Posterior vena cava (tissue), 2 donors: ENCODE results near the gene DENND11. TPM values are rescaled to one million over a fixed set of nuclear protein-coding genes. Genes with fewer than 3 reads are reported as not detected.

Source experiments
- DNase-seq: peaks from one replicate; pipeline ENCODE4 v3.0.0-alpha.2; 2020; ENCODE audit warnings: low spot score
- intact Hi-C, 2 donors: fragments of 100-400 bp; cut with DNase I; formaldehyde crosslinking; loops; one replicate each; pipeline versions ENCODE4 v1.14.1 to v1.14.2; 2022 to 2023
- total RNA-seq, 2 donors: library from RNA; stranded (reverse); fragmentation: NEBNext Ultra II Directional; extraction: Animal tissue kit (Norgen Biotek cat#: 25700); gene quantifications; one replicate each; pipeline ENCODE4 v1.2.1, GENCODE V29; 2021
- donor health status: DM: yes; HTN: yes; CAD: no.
- donor health status: DM: yes; HTN: yes; CAD: no.

Gene DENND11
- total RNA-seq, 2 donors from 2014 or later = 12.2 to 14.8 TPM

DNA sequence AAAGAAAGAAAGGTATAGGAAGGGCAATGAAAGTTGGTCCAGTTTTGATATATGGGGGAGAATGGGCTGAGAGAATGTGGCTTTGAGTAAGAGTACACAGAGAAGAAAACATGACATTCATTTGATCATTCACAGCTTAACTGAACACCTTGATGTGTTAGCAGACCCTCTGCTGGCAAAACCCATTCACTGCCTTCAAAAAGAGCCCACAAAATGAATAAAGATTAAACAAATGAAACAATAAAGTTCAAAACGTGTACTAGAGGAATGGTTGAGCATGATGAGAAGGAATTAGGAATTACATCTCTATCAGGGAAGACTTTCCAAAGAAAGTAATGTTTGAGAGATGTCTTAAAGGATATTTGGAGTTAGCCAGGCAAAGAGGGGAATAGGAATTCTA is 8.3 kb upstream of the DENND11 start:
- intact Hi-C loops = no loop called here

DNA sequence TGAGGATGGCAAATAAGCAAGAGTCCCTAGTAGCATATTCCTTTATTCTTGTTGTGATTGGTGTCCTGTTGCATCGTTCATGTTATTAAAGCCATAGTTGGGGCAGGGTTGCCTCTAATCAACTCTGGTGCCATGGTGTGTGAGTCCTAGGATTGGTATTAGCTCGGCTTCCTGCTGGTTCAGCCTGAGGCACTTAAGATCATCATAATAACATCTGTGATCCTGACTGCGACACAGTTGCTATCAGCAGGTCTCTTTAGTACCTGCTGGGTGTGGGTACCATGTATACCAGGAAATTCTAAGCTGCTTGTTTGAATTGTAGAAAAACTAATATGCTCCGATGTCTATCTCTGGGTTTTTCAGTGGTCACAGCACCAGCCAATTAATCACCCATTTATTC is 7.8 kb upstream of the DENND11 start:
- DNase-seq = no peak
- intact Hi-C loops = no loop called here

More for the DNA sequence above, 8.3 kb upstream of the DENND11 start:
- DNase-seq = no peak

DNA sequence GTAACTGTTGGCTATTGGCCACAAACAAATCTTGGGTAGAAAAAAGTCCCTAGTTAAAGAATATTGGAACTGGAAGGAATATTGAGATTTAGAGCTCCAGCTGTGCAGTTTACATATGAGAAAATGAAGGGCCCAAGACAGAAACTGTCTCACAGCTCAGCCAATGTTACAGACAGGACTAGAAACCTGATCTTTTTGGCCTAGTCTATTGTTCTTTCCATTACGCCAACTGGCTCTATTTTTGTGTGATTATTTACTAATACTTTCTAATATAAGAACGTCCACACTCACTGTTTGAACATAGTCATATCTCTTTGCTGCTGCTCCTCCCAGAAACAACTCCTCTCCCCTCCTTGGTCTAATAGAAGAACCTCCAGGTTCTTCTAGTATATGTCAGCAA is 7.4 kb upstream of the DENND11 start:
- intact Hi-C loops = no loop called here
- DNase-seq = no peak

DNA sequence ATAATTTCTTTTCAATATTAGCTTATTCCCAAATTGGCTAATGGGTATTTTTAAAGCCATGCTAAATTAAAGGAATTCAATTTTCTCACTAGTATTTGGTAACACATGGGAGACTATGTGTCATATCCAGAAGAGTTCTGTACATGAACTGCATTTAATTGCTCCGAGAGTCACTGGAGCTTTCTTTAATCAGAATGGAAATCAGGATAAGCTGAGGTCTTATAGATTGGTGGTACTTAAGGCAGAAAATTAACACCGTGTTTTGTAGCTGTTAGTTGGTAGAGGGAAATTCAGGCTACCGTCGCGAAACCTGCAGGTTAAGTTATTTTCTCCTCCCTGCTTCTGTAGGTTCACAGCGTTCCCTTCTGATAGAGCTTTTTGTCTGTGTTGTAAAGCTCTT is 6.4 kb upstream of the DENND11 start, which contains the start of gene WEE2:
Gene WEE2 (plus strand): TSS at position 3 of the 400 bp plus-strand sequence. CDS start 406 bp downstream, outside the sequence.
- DNase-seq = no peak
- intact Hi-C loops = no loop called here

DNA sequence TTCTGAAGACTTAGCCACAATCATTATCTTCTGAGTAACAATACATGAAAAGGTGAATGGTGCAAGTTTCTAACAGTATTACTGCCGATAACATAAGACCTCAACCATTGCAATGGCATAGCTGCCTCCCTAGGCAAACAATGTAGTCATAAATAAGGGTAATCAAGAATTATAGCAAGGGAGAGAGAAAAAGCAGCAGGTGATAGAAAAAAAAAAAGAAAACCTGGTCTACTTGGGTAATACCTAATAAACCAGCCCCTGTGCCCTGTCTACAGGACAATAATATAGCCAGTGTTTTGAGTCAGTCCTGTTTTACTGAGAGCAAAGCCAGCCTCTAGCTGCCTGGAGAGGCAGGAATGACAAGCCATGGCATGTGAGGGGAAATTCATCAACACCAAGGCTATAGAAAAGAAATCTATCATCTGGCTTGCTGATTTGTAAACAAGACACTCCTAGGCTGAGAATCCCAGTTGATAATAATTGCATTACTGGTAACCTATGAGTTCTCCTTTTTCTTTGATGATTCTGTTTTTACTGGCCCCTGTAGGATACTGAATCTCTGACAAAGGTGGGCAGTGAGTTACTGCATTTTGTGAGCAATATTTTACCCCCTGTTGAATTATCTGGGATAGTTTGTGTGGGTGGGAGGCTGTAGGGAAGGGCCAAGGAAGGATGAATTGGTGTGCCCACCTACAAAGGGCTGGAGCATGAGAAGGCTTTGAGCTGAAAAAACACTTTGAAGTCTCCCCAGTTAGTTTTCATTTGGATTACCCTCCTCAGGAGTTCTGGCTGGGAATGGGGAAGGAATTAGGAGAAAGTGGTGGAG is 4.5 kb upstream of the DENND11 start:
- intact Hi-C loops = no loop called here
- DNase-seq = no peak

DNA sequence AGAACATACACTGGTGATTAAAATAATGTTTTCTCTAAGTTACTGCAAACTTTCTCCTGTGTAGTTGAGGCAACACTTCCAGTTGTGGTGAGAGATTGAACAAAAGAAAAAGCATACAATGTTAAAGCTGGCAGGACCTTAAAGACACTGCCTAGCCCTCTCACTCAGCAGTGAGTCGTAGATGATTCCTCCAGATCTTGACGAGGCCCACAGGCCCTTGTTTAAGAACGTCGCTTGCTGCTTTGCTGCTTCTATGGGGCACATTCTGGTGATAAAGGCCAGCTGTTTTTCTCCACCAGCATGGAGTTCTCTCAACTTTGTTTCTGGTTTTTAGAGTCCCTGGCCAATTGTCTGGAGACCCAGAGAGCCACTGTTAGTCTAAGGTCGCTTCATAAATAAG is 2.8 kb upstream of the DENND11 start:
- intact Hi-C loops = no loop called here
- no peak for DNase-seq

DNA sequence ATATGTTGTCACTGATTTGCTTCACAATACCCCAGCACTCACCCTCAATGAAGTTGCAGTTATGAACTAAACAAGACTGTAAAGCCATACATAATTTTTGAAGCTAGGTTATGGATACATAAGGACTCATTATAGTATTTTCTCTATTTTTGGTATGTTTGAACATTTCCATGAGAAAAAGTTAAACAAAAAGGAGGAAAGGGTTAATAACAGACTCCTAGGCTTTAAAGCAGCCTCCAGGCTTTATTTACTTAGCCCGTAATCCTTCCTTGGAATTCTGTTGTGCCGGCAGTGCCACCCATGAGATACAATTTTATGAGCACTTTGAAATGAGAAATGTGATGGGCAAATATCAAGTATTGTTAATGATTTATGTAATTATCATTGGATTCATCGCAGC is 2.1 kb upstream of the DENND11 start:
- intact Hi-C loops = no loop called here
- no peak for DNase-seq

DNA sequence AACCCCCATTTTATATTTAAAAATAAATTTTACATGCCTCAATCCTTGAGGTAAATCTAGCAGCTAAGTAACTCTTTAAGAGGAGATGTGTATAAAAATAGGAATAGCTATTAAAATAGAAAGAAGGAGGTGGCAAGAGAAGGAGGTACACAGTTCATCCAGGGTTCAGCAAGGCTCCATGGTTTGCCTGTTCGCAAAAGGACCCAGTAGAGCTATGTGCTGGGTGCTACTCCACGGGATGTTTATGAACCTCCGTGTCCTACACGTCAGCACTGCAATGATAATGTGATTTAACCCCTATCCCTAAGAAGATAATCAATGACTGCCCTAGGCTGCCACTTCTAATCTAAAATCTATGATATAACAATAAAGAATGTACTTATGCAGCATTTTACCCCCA is 926 bp upstream of the DENND11 start:
- no peak for DNase-seq
- intact Hi-C loops = no loop called here

DNA sequence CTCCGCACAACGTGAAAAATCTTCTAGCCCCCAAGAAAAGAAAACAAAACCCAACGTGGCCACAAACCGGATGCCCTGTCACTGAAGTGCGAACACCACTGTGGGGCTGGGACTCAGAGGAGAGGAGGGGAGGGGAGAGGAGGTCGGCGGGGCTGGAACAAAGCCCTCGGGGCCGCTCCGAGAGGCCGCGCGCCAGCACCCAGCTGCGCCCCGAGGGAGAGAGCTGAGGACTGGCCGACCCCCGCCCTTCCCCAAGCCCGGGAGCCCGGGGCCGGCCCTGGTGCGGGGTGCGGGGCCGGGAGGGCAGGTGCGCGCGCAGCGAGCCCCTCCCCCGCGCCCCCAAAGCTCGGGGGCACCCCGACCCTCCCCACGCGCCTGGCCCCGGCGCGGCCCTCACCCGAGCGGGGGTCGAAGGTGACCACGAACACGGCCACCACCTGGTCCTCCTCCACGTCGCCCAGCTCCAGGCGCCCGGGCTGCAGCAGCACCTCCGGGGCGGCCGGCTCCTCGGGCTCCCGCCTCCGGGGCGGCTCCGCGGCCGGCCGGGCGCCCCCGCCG is 398 bp downstream of the DENND11 start:
- intact Hi-C loops = no loop called here
- peak; percentile 78 for DNase-seq

DNA sequence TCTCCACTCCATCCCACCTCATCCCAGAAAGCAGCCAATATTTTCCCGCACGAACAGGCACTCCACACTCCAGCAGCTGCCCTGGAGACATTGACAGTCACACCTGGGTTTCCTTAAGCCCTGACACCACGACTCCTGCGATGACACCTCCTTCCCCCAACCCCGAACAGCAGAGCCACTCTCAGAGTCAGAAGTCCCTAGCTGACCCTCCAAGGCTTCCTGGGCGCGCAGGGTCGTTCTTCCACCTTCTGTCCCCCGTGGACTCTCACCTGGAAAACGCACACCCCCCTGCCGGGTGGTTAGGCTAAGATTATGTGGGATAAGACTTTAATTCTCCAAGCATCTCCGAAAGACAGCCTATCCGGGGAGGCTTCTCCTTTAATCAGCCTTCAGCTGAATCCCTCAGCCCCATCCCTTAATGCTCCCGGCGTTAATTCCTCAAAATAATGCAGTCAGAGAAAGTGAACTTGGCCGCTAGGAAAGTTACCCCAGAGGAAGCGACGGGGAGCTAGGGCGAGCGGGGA is 1.1 kb downstream of the DENND11 start:
- intact Hi-C loops = no loop called here
- DNase-seq = peak; percentile 70

DNA sequence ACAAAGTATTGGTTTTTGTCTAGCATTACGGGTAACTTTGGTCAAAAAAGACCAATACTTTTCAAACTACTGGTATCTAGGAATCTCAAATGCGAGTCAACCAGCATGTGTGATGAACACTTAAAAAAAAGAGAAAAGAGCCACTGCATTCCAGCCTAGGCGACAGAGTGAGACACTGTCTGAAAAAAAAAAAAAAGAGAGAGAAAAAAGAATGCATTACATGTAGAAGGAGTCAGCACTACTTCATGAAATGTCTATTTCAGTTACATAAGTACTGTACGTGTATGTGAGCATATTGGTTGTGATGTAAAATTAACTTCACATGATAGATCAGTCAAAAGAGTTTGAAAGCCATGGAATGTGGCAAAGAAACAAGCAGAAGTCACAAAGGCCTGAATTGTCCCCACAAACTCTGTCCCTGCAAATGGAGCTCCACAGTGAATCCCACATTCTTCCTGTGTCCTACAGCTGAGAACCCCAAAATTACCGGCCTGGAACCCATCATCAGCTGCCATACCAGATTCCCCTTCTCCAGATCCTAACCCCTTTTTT is 1.6 kb downstream of the DENND11 start:
- intact Hi-C loops = no loop called here
- no peak for DNase-seq

DNA sequence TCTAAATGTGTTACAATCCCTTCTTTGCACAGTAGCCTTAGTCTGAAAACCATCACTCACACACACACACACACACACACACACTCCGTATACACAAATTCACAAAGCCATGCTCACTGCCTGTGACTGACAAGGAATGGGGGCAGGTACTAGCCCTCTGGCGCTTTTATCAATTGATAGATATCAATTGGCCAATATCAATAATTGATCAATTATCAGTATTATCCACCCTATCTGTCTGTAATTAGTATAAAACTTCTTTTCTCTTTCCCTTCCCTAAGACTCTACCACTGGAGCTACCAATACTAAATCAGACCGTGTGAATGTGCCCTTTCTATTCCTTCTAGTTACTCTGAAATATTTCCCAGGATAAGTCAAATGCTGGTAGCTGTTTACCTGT is 2.1 kb downstream of the DENND11 start:
- DNase-seq = no peak
- intact Hi-C loops = no loop called here

DNA sequence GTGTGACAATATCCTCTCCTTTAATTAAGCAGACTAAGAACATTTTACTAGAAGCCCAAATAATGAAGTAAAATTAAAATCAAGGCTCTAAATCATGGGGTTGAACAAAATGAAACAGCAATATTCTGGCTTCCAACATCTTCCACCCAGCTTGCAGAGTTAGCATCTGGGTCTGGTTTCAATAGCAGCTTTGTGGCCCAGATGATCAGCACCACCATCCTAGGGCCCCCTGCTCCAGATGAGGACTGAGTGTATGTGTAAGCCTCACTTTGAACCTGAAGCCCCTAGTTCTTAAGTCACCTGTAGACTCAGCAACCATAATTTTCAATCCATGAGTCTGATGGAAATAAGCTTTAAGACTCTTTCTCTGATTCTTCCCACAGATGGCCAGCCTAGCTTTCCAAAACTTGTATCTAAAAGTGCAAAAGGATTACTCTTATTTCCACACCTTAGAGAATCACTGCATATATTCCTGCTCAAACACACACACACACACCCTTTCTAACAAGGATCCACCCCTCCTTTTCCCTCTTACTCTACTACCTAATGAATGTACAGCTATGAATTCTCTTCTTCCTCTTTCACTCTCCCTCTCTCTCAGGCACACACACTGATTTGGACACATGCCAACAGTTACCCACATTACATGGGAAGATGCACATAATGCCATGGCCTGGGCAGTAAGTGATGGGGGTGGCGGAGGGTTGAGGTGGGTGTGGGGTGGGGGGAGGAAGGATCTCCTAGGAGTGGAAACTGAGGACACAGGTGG is 3.5 kb downstream of the DENND11 start:
- DNase-seq = no peak
- intact Hi-C loops = no loop called here

DNA sequence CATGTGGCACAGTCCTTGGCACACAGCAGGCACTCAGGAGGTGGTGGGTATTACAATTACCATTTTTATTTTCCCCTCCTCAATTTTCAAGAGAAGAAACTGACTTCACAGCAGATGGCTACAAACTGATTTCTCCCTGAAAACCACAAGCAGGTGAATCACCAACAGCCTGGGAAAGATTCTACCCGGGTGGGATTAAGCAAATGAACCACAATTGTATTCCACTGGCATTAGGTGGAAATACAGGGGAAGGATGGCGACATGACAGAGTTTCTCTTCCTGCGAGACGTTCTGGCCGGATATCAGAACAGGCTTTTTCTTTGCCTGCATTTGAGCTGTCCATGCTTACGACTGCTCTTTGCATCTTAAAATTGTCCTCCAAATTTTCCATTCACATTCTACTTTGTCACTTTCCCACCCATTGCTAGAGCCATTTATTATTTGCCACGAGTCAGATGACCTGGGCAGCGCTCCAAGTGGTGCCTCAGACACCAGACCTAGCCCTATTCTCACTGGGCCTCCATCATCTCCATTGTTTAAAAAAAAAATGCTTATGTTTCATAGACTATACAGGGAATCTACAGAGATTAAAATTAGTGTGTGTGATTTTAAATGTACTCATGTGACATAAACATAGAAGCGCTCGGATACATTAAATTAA is 4.6 kb downstream of the DENND11 start:
- intact Hi-C loops = no loop called here
- no peak for DNase-seq

DNA sequence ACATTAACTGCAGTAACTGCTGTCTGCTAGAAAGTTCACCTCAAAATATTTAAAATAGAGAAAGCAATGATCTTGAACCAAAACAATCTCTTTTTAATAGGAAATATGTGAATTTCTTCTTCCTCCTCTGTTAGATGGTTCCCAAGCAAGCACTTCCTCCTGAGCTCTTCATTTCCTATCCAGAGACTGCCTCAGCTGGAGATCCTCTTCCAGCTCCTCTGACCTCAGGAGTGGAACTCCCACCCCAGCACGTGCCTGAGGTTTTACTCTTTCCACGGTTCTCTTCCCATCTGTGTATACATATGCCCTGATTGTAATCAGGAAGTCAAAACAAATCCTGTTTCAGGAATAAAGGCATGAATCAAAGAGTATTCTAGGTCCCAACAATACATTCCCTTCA is 5.6 kb downstream of the DENND11 start:
- intact Hi-C loops = no loop called here
- no peak for DNase-seq

DNA sequence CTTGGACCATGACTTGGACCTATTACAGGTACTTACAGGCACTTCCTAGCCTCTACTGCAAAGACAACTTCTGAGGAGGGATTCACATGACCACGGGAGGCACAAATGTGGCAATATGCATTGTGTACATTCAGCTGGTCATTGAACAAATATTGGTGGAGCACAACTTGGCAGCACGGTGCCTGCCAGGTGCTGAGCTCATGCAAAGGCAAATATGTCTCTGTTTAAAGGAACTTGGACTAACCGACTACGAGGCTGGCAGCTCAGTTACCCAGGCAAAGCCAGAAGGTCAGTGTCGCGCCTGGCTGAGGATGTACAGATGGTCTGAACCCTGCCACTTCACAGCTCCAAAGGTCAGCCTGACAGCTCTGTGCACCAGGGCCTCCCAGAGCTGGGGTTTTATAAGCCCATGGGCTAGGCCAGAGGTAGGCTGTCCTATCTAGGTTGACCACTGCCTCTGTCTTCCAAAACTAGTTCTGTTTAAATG is 6.1 kb downstream of the DENND11 start:
- intact Hi-C loops = no loop called here
- no peak for DNase-seq

DNA sequence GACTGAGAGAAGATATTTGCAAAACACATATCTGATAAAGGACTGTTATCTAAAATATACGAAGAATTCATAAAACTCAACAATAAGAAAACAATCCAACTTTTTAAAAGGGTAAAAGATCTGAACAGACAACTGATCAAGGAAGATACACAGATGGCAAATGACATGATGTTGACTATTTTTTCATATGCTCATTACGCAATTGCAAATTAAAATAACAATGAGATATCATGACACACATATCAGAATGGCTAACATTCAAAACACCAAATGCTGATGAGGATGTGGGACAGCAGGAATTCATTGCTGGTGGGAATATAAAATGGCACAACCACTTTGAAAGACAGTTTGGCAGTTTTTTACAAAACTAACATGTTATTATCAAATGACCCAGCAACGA is 8.9 kb downstream of the DENND11 start:
- intact Hi-C loops = no loop called here
- no peak for DNase-seq

DNA sequence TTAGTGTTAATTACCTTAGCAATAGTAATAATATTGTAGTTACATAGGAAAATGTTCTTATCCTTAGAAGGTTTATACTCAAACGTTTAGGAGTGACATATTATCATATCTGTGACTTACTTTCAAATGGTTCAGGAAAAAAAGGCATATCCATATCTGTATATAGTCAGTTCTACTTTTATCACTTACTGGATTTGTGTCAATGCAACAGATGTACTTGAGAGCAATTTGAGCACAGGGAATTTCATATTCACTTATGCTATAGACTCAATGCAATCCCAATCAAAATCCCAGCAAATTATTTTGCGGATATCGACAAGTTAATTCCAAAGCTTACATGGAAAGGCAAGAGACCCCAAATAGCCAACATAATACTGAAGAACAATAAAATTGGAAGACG is 10.0 kb downstream of the DENND11 start:
- intact Hi-C loops = no loop called here

DNA sequence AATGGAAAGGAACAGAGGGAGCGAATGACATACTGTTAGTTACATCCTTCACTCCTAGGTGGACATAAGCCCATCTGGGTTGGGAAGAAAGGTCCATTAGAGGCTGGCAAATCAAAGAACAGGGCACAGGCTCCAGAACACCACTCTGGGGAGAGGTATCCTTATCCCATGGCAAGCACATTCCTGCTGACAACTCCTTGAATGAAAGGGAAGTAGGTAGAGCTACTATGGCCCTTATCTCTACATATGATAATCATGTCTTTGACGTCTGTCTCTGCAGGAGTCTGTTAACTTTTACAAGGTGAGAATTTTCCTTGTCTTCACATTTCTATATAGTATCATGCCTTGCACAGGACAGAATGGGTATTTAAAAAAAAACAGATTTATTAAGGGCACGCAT is 10.4 kb downstream of the DENND11 start:
- no peak for DNase-seq
- intact Hi-C loops = no loop called here

More for the DNA sequence above, 10.0 kb downstream of the DENND11 start:
- DNase-seq = no peak
